HepG2 (cell line): ENCODE data around the gene HOXC10. TPM values are rescaled to one million over a fixed set of nuclear protein-coding genes. Genes with fewer than 3 reads are reported as not detected.
A peak's percentile ranks its signal among the peaks of the same experiment; 100 is the strongest.

Experiments
- ATAC-seq: fragments of 200-7000 bp; cut with Tn5 transposase; 3 replicates; pipeline ENCODE4 v1.9.1; 2020; ENCODE audit warnings: mild to moderate bottlenecking, moderate library complexity
- BruUV-seq: library from RNA; stranded (reverse); fragments of 400-500 nt; replicated peaks from 2 replicates; lab custom pipeline; 2021; lab: Mats Ljungman, UMichigan
- CTCF ChIA-PET: fragments of 300-600 bp; formaldehyde crosslinking; extraction: SDS; loops from one replicate; lab custom pipeline; 2021; ENCODE audit warnings: low total read pairs, inconsistent platforms, low intra/inter-chr PET ratio; lab: Yijun Ruan, JAX
- POLR2A ChIA-PET: fragments of 350-600 bp; sonication (Branson Sonifier 250); formaldehyde crosslinking; loops from one replicate; lab custom pipeline; 2020; ENCODE audit warnings: antibody characterized with exemption, inconsistent platforms; lab: Yijun Ruan, JAX
- DNase-seq: peaks from one replicate; pipeline ENCODE4 v3.0.0-alpha.2; 2015; ENCODE audit warnings: low spot score
- FAIRE-seq: peaks from 3 replicates; lab custom pipeline; 2011; peaks lifted over from hg19 to GRCh38; lab: Jason Lieb, UNC
- H2AFZ ChIP-seq: one replicate; pipeline ENCODE4 v1.6.1; 2011; ENCODE audit warnings: low read length, inconsistent platforms
- H3K27ac ChIP-seq: fragments of 300-600 bp; 3 replicates; pipeline ENCODE4 v1.8.0; 2011; ENCODE audit warnings: mixed run types, mild to moderate bottlenecking, mixed read lengths, low read length, inconsistent platforms; ENCODE audit not compliant: insufficient read depth; ENCODE audit errors: extremely low read length
- H3K27me3 ChIP-seq, 2 experiments: fragments of 200-600 bp in 1 of 2; 2 replicates in 1 of 2; 3 replicates in 1 of 2; pipeline versions ENCODE4 v1.6.0 to v1.8.0; 2011; ENCODE audit warnings: low read length in 2 of 2, mild to moderate bottlenecking in 2 of 2, moderate library complexity in 2 of 2, inconsistent platforms in 1 of 2; ENCODE audit not compliant: insufficient read depth in 2 of 2, control insufficient read depth in 1 of 2
- H3K36me3 ChIP-seq, 2 experiments: fragments of 200-600 bp in 1 of 2; replicated peaks in 1 of 2; 2 replicates in 1 of 2; 3 replicates in 1 of 2; pipeline versions ENCODE4 v1.5.1 to v1.8.0; 2011; ENCODE audit warnings: low read length in 2 of 2, inconsistent platforms in 1 of 2; ENCODE audit not compliant: insufficient read depth in 2 of 2, control insufficient read depth in 1 of 2
- H3K4me1 ChIP-seq: 2 replicates; pipeline ENCODE4 v1.5.1; 2012; ENCODE audit warnings: low read length, inconsistent platforms; ENCODE audit not compliant: insufficient read depth
- H3K4me2 ChIP-seq: 2 replicates; pipeline ENCODE4 v1.6.0; 2011; ENCODE audit warnings: low read depth, low read length, inconsistent platforms
- H3K4me3 ChIP-seq, 3 experiments: fragments of 200-600 bp in 1 of 3; sonication (generic), shearing (Covaris generic) in 1 of 3; replicated peaks in 1 of 3; 2 replicates each; pipeline ENCODE4 v1.5.1; 2011 to 2016; ENCODE audit warnings: low read length in 3 of 3, inconsistent platforms in 2 of 3, low read depth in 2 of 3, mild to moderate bottlenecking in 2 of 3, control low read depth in 1 of 3, mixed read lengths in 1 of 3; ENCODE audit not compliant: insufficient read depth in 1 of 3
- H3K79me2 ChIP-seq: one replicate; pipeline ENCODE4 v1.6.1; 2011; ENCODE audit warnings: low read length, inconsistent platforms; ENCODE audit not compliant: insufficient read depth
- H3K9ac ChIP-seq: 2 replicates; pipeline ENCODE4 v1.6.0; 2011; ENCODE audit warnings: mild to moderate bottlenecking, low read depth, low read length, inconsistent platforms; ENCODE audit not compliant: insufficient read depth
- H3K9me3 ChIP-seq: 2 replicates; pipeline ENCODE4 v1.5.1; 2012; ENCODE audit warnings: mild to moderate bottlenecking, low read length
- H4K20me1 ChIP-seq: 2 replicates; pipeline ENCODE4 v1.6.0; 2011; ENCODE audit warnings: inconsistent platforms, mild to moderate bottlenecking, low read length, moderate library complexity; ENCODE audit not compliant: insufficient read depth
- KDM2A ChIP-seq: sonication (generic); formaldehyde crosslinking; IDR thresholded peaks from 2 replicates; pipeline ENCODE4 v1.4.0; 2020; ENCODE audit warnings: low read depth, missing genetic modification reagents, borderline replicate concordance
- RNF2 ChIP-seq: fragments of 450-650 bp; conservative IDR thresholded peaks from 2 replicates; pipeline ENCODE4 v1.6.1; 2016; ENCODE audit warnings: low read depth
- ZNF230 ChIP-seq: sonication (generic); formaldehyde crosslinking; IDR thresholded peaks from 2 replicates; pipeline ENCODE4 v1.4.0; 2020; ENCODE audit warnings: mild to moderate bottlenecking, missing genetic modification reagents
- ZNF547 ChIP-seq: sonication (generic); formaldehyde crosslinking; IDR thresholded peaks from 2 replicates; pipeline ENCODE4 v1.5.1; 2020; ENCODE audit warnings: mild to moderate bottlenecking, missing genetic modification reagents
- ZNF644 ChIP-seq: IDR thresholded peaks from 2 replicates; pipeline ENCODE4 v1.6.1; 2016; ENCODE audit warnings: low read depth
- WGBS: methylation state at CpG from one replicate; pipeline ENCODE4 v1.1.6; 2017; ENCODE audit warnings: low lambda C conversion rate; 5-methylcytosine and 5-hydroxymethylcytosine counted together
- in situ Hi-C: cut with HindIII; loops from 2 replicates; pipeline ENCODE4 v1.10.0; 2017; ENCODE audit warnings: low pct_unique_long_range_greater_than_20kb; ENCODE audit not compliant: extremely low pct_ligation_motif_present
- intact Hi-C: fragments of 100-400 bp; cut with micrococcal nuclease; formaldehyde crosslinking; loops from one replicate; pipeline ENCODE4 v1.10.0; 2022; ENCODE audit not compliant: unreplicated experiment
- polyA plus RNA-seq, 8 experiments: library from polyadenylated mRNA; depleted of rRNA in 3 of 8; stranded (reverse) in 7 of 8; unstranded in 1 of 8; fragments of >200 nt; fragmentation: Illumina TruSeq in 4 of 8; extraction: Trizol in 4 of 8; gene quantifications; 2 replicates each; pipeline versions ENCODE4 v1.2.1 to v1.2.3, GENCODE V29; 2011 to 2016; ENCODE audit warnings: low read depth in 4 of 8, missing spikeins in 1 of 8, mixed read lengths in 1 of 8; ENCODE audit not compliant: insufficient read depth in 1 of 8
- total RNA-seq, 5 experiments: library from RNA; depleted of rRNA; stranded (reverse); fragments of >200 nt; fragmentation: Illumina TruSeq; extraction: Trizol; gene quantifications; 2 replicates each; pipeline ENCODE4 v1.2.3, GENCODE V29; 2016; ENCODE audit warnings: low read depth in 1 of 5
- TF ChIP-seq, protein P1 (sequence below): sonication (generic); formaldehyde crosslinking; IDR thresholded peaks from 2 replicates; pipeline ENCODE4 v1.5.0; 2020; ENCODE audit warnings: mild to moderate bottlenecking, missing genetic modification reagents
- TF ChIP-seq, protein P2 (sequence below): sonication (generic); formaldehyde crosslinking; IDR thresholded peaks from 2 replicates; pipeline ENCODE4 v1.4.0; 2020; ENCODE audit warnings: missing genetic modification reagents, borderline replicate concordance

Gene HOXC10
- total and polyA plus RNA-seq, 2 of the 13 experiments (the other 11 are each of a cell fraction or from before 2014, with no cell fraction given) = not detected

- DNase-seq (no peak), ATAC-seq (peak; percentile 50), FAIRE-seq (no peak)
- BruUV-seq = no TSS peak
- Histone ChIP-seq H3K4me2 (peak overlapping the region; percentile 73), H3K36me3 (no peaks in the 10 kb centered on the region), H3K27ac (no peak overlapping the region), H2AFZ (no peak overlapping the region), H3K79me2 (no peaks in the 10 kb centered on the region), H3K27me3 (peaks cover 30 to 91% of the 10 kb centered on the region in 2 experiments), H3K4me1 (peaks cover 30% of the 10 kb centered on the region), H4K20me1 (no peaks in the 10 kb centered on the region), H3K9me3 (no peaks in the 10 kb centered on the region), H3K9ac (no peak overlapping the region), H3K4me3 (peak overlapping the region in 1 of 3 experiments; percentile 48; a peak in 1 of 6 replicates)
- ChIA-PET CTCF (interaction anchor here (0.7 to 3.3 kb wide), 7 partner anchors 18 to 210 kb away, joined by 3 to 48 read pairs (median 9); no protein-coding TSS in a partner anchor), POLR2A (interaction anchor here (1.4 kb wide), 1 partner anchor 273 kb away, joined by 3 read pairs; the partner anchor contains the start of genes CBX5 and HNRNPA1)
- WGBS = 15% methylated on average over 16 of the region's 22 CpGs
- 0 out of 2 replicates have a peak, but pooled peaks have one; percentile 30 for TF ChIP-seq ZNF230 (CRISPR knock-in tag)
- TF ChIP-seq RNF2 = 0 out of 2 replicates have a peak, but pooled peaks have one; percentile 11
- TF ChIP-seq KDM2A (CRISPR knock-in tag) = no peak
- intact Hi-C loops = loop anchor here (1.0 to 10.0 kb wide), 4 partner anchors 185 to 358 kb away; partner anchors contain the start of gene GPR84
- in situ Hi-C loops = no loop called here
These were observed 21.7 kb downstream of the HOXC10 start for GRCh38 chr12:54006559-54007220.

- H3K4me1 ChIP-seq = peaks cover 30% of the 10 kb centered on the region
- H2AFZ ChIP-seq = no peak overlapping the region
- no peak for DNase-seq
- H3K27ac ChIP-seq = no peak overlapping the region
- CTCF ChIA-PET = interaction anchor here (0.8 kb wide), 1 partner anchor 184 kb away, joined by 3 read pairs; no protein-coding TSS in a partner anchor
- no TSS peak for BruUV-seq
- no peaks in the 10 kb centered on the region for H3K79me2 ChIP-seq
- POLR2A ChIA-PET = no interaction called here
- H3K4me3 ChIP-seq = no peak overlapping the region
- H3K4me2 ChIP-seq = no peak overlapping the region
- intact Hi-C loops = loop anchor here (2.0 to 10.0 kb wide), 2 partner anchors 201 to 357 kb away; partner anchors contain the start of gene GPR84
- no peaks in the 10 kb centered on the region for H4K20me1 ChIP-seq
- WGBS = 3% methylated on average over 2 of the region's 2 CpGs
- no peaks in the 10 kb centered on the region for H3K9me3 ChIP-seq
- no peak overlapping the region for H3K9ac ChIP-seq
- H3K36me3 ChIP-seq = no peaks in the 10 kb centered on the region
- ATAC-seq = no peak
- FAIRE-seq = no peak
- in situ Hi-C loops = no loop called here
- peaks cover 30 to 87% of the 10 kb centered on the region in 2 experiments for H3K27me3 ChIP-seq
- TF ChIP-seq ZNF644 (CRISPR knock-in tag) (no peak), ZNF547 (CRISPR knock-in tag) (no peak)
- TF ChIP-seq, protein P1, sequence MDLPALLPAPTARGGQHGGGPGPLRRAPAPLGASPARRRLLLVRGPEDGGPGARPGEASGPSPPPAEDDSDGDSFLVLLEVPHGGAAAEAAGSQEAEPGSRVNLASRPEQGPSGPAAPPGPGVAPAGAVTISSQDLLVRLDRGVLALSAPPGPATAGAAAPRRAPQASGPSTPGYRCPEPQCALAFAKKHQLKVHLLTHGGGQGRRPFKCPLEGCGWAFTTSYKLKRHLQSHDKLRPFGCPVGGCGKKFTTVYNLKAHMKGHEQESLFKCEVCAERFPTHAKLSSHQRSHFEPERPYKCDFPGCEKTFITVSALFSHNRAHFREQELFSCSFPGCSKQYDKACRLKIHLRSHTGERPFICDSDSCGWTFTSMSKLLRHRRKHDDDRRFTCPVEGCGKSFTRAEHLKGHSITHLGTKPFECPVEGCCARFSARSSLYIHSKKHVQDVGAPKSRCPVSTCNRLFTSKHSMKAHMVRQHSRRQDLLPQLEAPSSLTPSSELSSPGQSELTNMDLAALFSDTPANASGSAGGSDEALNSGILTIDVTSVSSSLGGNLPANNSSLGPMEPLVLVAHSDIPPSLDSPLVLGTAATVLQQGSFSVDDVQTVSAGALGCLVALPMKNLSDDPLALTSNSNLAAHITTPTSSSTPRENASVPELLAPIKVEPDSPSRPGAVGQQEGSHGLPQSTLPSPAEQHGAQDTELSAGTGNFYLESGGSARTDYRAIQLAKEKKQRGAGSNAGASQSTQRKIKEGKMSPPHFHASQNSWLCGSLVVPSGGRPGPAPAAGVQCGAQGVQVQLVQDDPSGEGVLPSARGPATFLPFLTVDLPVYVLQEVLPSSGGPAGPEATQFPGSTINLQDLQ (CRISPR knock-in tag) = no peak
- TF ChIP-seq, protein P2, sequence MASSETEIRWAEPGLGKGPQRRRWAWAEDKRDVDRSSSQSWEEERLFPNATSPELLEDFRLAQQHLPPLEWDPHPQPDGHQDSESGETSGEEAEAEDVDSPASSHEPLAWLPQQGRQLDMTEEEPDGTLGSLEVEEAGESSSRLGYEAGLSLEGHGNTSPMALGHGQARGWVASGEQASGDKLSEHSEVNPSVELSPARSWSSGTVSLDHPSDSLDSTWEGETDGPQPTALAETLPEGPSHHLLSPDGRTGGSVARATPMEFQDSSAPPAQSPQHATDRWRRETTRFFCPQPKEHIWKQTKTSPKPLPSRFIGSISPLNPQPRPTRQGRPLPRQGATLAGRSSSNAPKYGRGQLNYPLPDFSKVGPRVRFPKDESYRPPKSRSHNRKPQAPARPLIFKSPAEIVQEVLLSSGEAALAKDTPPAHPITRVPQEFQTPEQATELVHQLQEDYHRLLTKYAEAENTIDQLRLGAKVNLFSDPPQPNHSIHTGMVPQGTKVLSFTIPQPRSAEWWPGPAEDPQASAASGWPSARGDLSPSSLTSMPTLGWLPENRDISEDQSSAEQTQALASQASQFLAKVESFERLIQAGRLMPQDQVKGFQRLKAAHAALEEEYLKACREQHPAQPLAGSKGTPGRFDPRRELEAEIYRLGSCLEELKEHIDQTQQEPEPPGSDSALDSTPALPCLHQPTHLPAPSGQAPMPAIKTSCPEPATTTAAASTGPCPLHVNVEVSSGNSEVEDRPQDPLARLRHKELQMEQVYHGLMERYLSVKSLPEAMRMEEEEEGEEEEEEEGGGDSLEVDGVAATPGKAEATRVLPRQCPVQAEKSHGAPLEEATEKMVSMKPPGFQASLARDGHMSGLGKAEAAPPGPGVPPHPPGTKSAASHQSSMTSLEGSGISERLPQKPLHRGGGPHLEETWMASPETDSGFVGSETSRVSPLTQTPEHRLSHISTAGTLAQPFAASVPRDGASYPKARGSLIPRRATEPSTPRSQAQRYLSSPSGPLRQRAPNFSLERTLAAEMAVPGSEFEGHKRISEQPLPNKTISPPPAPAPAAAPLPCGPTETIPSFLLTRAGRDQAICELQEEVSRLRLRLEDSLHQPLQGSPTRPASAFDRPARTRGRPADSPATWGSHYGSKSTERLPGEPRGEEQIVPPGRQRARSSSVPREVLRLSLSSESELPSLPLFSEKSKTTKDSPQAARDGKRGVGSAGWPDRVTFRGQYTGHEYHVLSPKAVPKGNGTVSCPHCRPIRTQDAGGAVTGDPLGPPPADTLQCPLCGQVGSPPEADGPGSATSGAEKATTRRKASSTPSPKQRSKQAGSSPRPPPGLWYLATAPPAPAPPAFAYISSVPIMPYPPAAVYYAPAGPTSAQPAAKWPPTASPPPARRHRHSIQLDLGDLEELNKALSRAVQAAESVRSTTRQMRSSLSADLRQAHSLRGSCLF = no peak
These were observed 22.8 kb downstream of the HOXC10 start for GRCh38 chr12:54007538-54008259.
